Activated gamma-delta T cell treated with anti-CD3 and anti-CD28 coated beads, Interleukin-2, amount 50 U/mL, for 16 hours (primary cell): ENCODE measurements around the gene SOBP.

ENCODE experiments used
- DNase-seq: peaks from one replicate; pipeline ENCODE4 v3.0.0-alpha.2; 2020; ENCODE audit warnings: low read depth

SOBP gene

GRCh38 chr6:107523794-107524193 is 33.9 kb downstream of the SOBP start:
- no peak for DNase-seq

- DNase-seq: no peak
These were observed 34.7 kb downstream of the SOBP start for GRCh38 chr6:107524626-107525025.

GRCh38 chr6:107531868-107532267 is 42.0 kb downstream of the SOBP start:
- no peak for DNase-seq

- DNase-seq: no peak
These were observed 42.8 kb downstream of the SOBP start for GRCh38 chr6:107532706-107533105.

GRCh38 chr6:107533415-107534059 is 43.6 kb downstream of the SOBP start:
- DNase-seq: no peak

- no peak for DNase-seq
These were observed 44.7 kb downstream of the SOBP start for GRCh38 chr6:107534571-107535141.

- DNase-seq: no peak
These were observed 45.7 kb downstream of the SOBP start for GRCh38 chr6:107535626-107536025.

- no peak for DNase-seq
These were observed 46.5 kb downstream of the SOBP start for GRCh38 chr6:107536180-107536961.

GRCh38 chr6:107537559-107537958 is 47.6 kb downstream of the SOBP start:
- DNase-seq: no peak

- DNase-seq: no peak
These were observed 49.0 kb downstream of the SOBP start for GRCh38 chr6:107538856-107539387.

GRCh38 chr6:107539409-107539808 is 49.5 kb downstream of the SOBP start:
- DNase-seq: no peak

- DNase-seq: no peak
These were observed 50.0 kb downstream of the SOBP start for GRCh38 chr6:107539849-107540464.

- no peak for DNase-seq
These were observed 50.5 kb downstream of the SOBP start for GRCh38 chr6:107540465-107540857.

- no peak for DNase-seq
These were observed 52.3 kb downstream of the SOBP start for GRCh38 chr6:107542192-107542668.

- no peak for DNase-seq
These were observed 53.2 kb downstream of the SOBP start for GRCh38 chr6:107543088-107543487.

- DNase-seq: no peak
These were observed 53.6 kb downstream of the SOBP start for GRCh38 chr6:107543567-107543966.

- no peak for DNase-seq
These were observed 55.8 kb downstream of the SOBP start for GRCh38 chr6:107545763-107546162.

- DNase-seq: no peak
These were observed 57.0 kb downstream of the SOBP start for GRCh38 chr6:107546691-107547450.

GRCh38 chr6:107547451-107547840 is 57.5 kb downstream of the SOBP start:
- DNase-seq: no peak

GRCh38 chr6:107550241-107550840 is 60.4 kb downstream of the SOBP start:
- no peak for DNase-seq

GRCh38 chr6:107550906-107551305 is 61.0 kb downstream of the SOBP start:
- DNase-seq: no peak
